Stomach smooth muscle (tissue), 2 donors: ENCODE measurements around the gene NRG3.
"Not testable (repeated sequence)": the region's sequence is repeated elsewhere in the genome, so short reads cannot be mapped to it uniquely, and the experiment has no call there.

Experiments used
- H3K27ac ChIP-seq: one replicate; pipeline ENCODE4 v1.7.0; 2013; ENCODE audit warnings: mild to moderate bottlenecking, low read length, inconsistent platforms
- H3K27me3 ChIP-seq, 2 donors: one replicate each; pipeline ENCODE4 v1.7.0; 2013; ENCODE audit warnings: low read length in 2 of 2; ENCODE audit not compliant: insufficient read depth in 2 of 2, control insufficient read depth in 1 of 2
- H3K36me3 ChIP-seq, 2 donors: one replicate each; pipeline ENCODE4 v1.7.0; 2013; ENCODE audit warnings: low read length in 2 of 2; ENCODE audit not compliant: control insufficient read depth in 2 of 2, insufficient read depth in 2 of 2
- H3K4me1 ChIP-seq: one replicate; pipeline ENCODE4 v1.7.0; 2013; ENCODE audit warnings: low read length; ENCODE audit not compliant: control insufficient read depth, insufficient read depth
- H3K4me3 ChIP-seq, 2 donors: one replicate each; pipeline ENCODE4 v1.7.0; 2013; ENCODE audit warnings: low read length in 2 of 2
- H3K9ac ChIP-seq, 2 donors: one replicate each; pipeline ENCODE4 v1.7.0; 2013; ENCODE audit warnings: low read length in 2 of 2, mild to moderate bottlenecking in 1 of 2
- H3K9me3 ChIP-seq, 2 donors: one replicate each; pipeline ENCODE4 v1.7.0; 2013; ENCODE audit warnings: low read length in 2 of 2; ENCODE audit not compliant: control insufficient read depth in 2 of 2
- donor health status: healthy.
- donor health status: Pancreatic carcinoma.

Gene NRG3

DNA sequence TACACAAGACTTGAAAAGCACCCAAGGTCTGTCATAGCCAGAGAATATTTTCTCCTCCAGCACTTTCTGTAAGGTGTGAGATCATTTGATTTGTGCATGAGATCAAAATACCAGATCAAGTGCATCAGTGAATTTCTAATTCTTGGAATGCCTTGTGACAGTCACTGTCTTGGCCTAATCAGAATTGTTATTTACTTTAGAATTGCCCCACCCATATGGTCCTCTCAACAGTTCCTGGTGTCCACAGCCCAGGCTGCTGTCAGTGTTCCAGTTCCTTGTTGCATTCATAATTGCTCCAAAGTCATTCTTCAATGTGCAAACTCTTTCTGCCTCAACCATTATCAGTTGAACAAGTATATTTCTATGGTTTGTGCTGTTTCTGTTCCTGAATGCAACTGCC lies 770.2 kb downstream of the NRG3 start:
- H3K27ac ChIP-seq = no peak overlapping the region
- no peaks in the 10 kb centered on the region for H3K27me3 ChIP-seq
- H3K36me3 ChIP-seq = no peaks in the 10 kb centered on the region
- H3K9me3 ChIP-seq = no peaks in the 10 kb centered on the region
- no peak overlapping the region for H3K4me3 ChIP-seq
- no peaks in the 10 kb centered on the region for H3K4me1 ChIP-seq
- H3K9ac ChIP-seq = no peak overlapping the region

DNA sequence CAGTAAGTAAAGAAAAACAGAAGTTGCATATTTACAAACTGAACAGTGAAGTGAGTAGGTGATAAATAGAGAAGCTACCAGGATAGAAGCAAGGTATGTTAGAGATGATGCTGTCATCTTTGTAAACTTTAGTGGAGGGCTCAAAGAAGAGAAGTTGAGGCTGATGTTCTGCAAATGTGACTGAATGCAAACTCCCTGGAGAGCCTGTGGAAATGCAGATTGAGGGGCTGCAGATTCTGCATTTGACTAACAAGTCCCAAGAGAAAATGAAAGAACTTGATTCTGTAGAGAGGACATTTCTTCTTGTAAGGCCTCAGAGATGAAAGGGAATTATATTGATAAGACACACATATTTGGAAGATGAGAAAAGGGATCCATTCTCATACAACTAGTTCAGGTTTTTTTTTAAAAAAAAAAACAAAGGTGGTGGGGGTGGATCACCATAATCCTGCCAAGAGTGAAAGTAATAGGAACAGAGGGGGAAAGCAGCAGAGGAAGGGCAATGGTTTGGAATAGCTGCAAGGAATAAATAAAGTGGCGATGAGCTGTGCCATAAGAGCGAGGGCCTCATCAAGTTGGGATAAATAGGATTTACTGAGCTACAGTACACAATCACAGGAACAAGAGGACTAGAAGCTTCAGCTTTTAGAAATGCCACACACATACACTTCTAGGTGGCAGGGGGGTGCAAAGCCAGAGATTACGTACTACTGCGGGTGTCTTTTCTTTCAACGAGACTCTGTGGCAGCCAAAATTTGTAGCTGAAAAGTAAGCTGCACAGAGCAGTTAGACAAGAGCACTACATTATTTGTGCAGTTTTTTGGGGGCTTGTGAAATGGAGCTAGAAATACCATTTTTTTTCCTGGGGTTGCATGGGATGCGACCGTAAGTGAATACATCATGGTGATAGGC lies 778.5 kb downstream of the NRG3 start:
- Histone ChIP-seq H3K4me3 (no peak overlapping the region), H3K9me3 (no peaks in the 10 kb centered on the region)

DNA sequence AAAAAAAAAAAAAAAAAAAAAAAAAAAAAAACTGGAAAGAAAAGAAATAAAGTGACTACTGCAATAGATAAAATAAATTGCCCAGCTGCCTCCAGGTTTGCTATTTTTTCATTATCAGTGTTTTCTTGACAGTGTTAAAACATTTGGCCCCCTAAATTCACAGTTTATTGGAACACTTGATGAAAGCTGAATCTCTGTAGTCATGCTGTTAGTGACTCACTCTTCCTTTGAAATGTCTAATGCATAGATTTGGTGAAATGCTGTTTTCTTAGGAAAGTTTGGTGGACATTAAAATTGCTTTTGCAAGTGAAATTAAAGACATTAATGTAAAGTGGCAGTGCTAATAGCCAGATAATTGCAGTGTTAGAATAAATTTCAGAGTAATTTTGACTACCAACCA lies 785.2 kb downstream of the NRG3 start:
- Histone ChIP-seq H3K9me3 (no peaks in the 10 kb centered on the region), H3K9ac (no peak overlapping the region), H3K27me3 (no peaks in the 10 kb centered on the region), H3K36me3 (no peaks in the 10 kb centered on the region), H3K27ac (no peak overlapping the region), H3K4me3 (no peak overlapping the region), H3K4me1 (no peaks in the 10 kb centered on the region)

More for the DNA sequence above, 778.5 kb downstream of the NRG3 start:
- Histone ChIP-seq H3K27ac (no peak overlapping the region), H3K4me1 (no peaks in the 10 kb centered on the region), H3K36me3 (no peaks in the 10 kb centered on the region), H3K27me3 (no peaks in the 10 kb centered on the region), H3K9ac (no peak overlapping the region)

- no peaks in the 10 kb centered on the region for H3K4me1 ChIP-seq
- H3K9me3 ChIP-seq = no peaks in the 10 kb centered on the region
- no peak overlapping the region for H3K4me3 ChIP-seq
- no peaks in the 10 kb centered on the region for H3K36me3 ChIP-seq
- H3K27me3 ChIP-seq = no peaks in the 10 kb centered on the region
- H3K27ac ChIP-seq = no peak overlapping the region
- H3K9ac ChIP-seq = no peak overlapping the region
Measured at GRCh38 chr10:82660986-82661385, 786.0 kb downstream of the NRG3 start.

DNA sequence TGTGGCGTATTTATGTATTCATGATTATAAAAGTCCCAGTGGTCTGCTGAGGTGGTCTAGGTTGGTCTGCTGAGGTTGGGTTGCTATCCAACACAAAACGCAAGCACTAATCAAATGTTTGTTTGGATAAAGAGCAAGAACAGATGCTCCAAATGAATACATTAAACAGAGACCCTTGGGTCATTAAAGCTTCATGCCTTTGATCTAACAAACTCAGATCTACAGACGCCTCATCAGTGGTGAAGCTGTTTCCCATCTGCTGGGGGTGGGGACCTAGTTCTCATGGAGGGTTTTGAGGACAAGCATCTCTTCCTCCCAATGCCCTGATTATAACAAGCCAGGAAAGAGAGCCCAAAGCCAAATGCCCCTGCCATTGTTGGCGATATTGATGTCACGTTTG lies 786.7 kb downstream of the NRG3 start:
- no peaks in the 10 kb centered on the region for H3K9me3 ChIP-seq
- H3K9ac ChIP-seq = no peak overlapping the region
- no peak overlapping the region for H3K4me3 ChIP-seq
- H3K27ac ChIP-seq = no peak overlapping the region
- no peaks in the 10 kb centered on the region for H3K27me3 ChIP-seq
- H3K36me3 ChIP-seq = no peaks in the 10 kb centered on the region
- no peaks in the 10 kb centered on the region for H3K4me1 ChIP-seq

GRCh38 chr10:82668221-82668895 lies 793.4 kb downstream of the NRG3 start:
- Histone ChIP-seq H3K4me1 (peaks cover 4% of the 10 kb centered on the region), H3K4me3 (no peak overlapping the region), H3K36me3 (no peaks in the 10 kb centered on the region), H3K27me3 (no peaks in the 10 kb centered on the region), H3K27ac (no peak overlapping the region), H3K9me3 (no peaks in the 10 kb centered on the region), H3K9ac (no peak overlapping the region)

- Histone ChIP-seq H3K27ac (no peak overlapping the region), H3K9ac (no peak overlapping the region), H3K4me1 (no peaks in the 10 kb centered on the region), H3K36me3 (no peaks in the 10 kb centered on the region), H3K4me3 (no peak overlapping the region), H3K27me3 (no peaks in the 10 kb centered on the region), H3K9me3 (peaks cover 0 to 3% of the 10 kb centered on the region in 2 donors)
Measured at GRCh38 chr10:82674036-82674435, 799.0 kb downstream of the NRG3 start.

DNA sequence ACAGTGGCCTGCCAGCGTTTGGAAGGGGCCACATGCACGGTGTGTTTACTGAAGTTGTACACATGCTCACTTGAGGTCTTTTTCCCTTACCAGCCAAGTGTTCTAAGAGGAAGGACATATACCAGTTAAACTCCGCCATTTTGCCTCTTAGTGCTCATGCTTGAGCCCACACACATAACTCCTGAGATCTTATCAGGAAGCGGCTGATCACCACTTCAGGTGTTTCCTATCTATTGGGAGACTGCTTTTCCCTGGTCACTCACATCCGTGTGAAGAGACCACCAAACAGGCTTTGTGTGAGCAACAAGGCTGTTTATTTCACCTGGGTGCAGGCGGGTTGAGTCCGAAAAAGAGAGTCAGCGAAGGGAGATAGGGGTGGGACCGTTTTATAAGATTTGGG lies 802.9 kb downstream of the NRG3 start:
- H3K27ac ChIP-seq, H3K27me3 ChIP-seq: not testable (repeated sequence)

GRCh38 chr10:82678451-82678850 lies 803.5 kb downstream of the NRG3 start:
- not testable (repeated sequence) for H3K4me3 ChIP-seq, H3K4me1 ChIP-seq, H3K9ac ChIP-seq, H3K9me3 ChIP-seq, H3K36me3 ChIP-seq, H3K27me3 ChIP-seq, H3K27ac ChIP-seq

More for the DNA sequence above, 802.9 kb downstream of the NRG3 start:
- H3K4me1 ChIP-seq, H3K4me3 ChIP-seq, H3K36me3 ChIP-seq, H3K9me3 ChIP-seq, H3K9ac ChIP-seq: not testable (repeated sequence)

GRCh38 chr10:82680608-82681007 lies 805.6 kb downstream of the NRG3 start:
- H3K27me3 ChIP-seq = no peaks in the 10 kb centered on the region
- no peak overlapping the region for H3K4me3 ChIP-seq
- peaks cover 0 to 3% of the 10 kb centered on the region in 2 donors for H3K9me3 ChIP-seq
- no peak overlapping the region for H3K27ac ChIP-seq
- no peak overlapping the region for H3K9ac ChIP-seq
- no peaks in the 10 kb centered on the region for H3K36me3 ChIP-seq
- no peaks in the 10 kb centered on the region for H3K4me1 ChIP-seq

DNA sequence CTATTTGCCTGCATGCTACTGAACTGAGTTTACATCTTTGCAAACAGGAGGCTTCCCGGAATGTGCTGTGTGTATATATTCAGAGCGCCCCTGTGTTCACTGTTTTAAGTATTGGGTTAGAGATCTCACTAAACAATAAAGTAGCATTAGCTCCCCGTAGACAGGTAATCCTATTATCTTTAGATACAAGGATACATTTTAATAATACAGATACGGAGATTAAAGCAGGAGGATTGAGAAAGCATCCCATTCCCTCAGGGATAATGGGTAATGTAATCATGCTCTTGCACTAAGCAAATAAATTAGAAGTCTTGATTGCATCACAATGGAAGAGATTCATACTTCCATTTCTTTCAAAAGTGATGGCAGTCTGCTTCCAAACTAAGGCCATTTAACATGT lies 809.0 kb downstream of the NRG3 start:
- H3K9ac ChIP-seq = no peak overlapping the region
- no peaks in the 10 kb centered on the region for H3K9me3 ChIP-seq
- no peaks in the 10 kb centered on the region for H3K27me3 ChIP-seq
- no peak overlapping the region for H3K4me3 ChIP-seq
- H3K27ac ChIP-seq = no peak overlapping the region
- H3K4me1 ChIP-seq = no peaks in the 10 kb centered on the region
- no peaks in the 10 kb centered on the region for H3K36me3 ChIP-seq
